Neural progenitor cell (in vitro differentiated cells): ENCODE results near the gene RBM27. TPM values are rescaled to one million over a fixed set of nuclear protein-coding genes. Genes with fewer than 3 reads are reported as not detected.
"Not testable (repeated sequence)": the region's sequence is repeated elsewhere in the genome, so short reads cannot be mapped to it uniquely, and the experiment has no call there.

Experiments used
- DNase-seq: peaks from one replicate; pipeline ENCODE4 v3.0.0-alpha.2; 2016; ENCODE audit warnings: low spot score
- H2AFZ ChIP-seq: fragments of 200-600 bp; sonication (generic); replicated peaks from 2 replicates; pipeline ENCODE4 v1.6.1; 2016; ENCODE audit warnings: antibody characterized with exemption
- H3F3A ChIP-seq: fragments of 200-600 bp; sonication (generic); 2 replicates; pipeline ENCODE4 v1.6.1; 2016; ENCODE audit warnings: antibody characterized with exemption, low read depth
- H3K27ac ChIP-seq: fragments of 200-600 bp; sonication (generic); 2 replicates; pipeline ENCODE4 v1.5.1; 2016; ENCODE audit warnings: mild to moderate bottlenecking
- H3K27me3 ChIP-seq: fragments of 200-600 bp; sonication (generic); 2 replicates; pipeline ENCODE4 v1.6.1; 2016; ENCODE audit warnings: mild to moderate bottlenecking, moderate library complexity
- H3K36me3 ChIP-seq: fragments of 200-600 bp; sonication (generic); 2 replicates; pipeline ENCODE4 v1.5.1; 2016
- H3K4me1 ChIP-seq: fragments of 200-600 bp; sonication (generic); 2 replicates; pipeline ENCODE4 v1.6.1; 2016; ENCODE audit warnings: mixed run types
- H3K4me2 ChIP-seq: fragments of 200-600 bp; sonication (generic); 2 replicates; pipeline ENCODE4 v1.6.1; 2016
- H3K4me3 ChIP-seq: fragments of 200-600 bp; sonication (generic); 2 replicates; pipeline ENCODE4 v1.5.1; 2016
- H3K79me2 ChIP-seq: fragments of 200-600 bp; sonication (generic); 2 replicates; pipeline ENCODE4 v1.6.1; 2016; ENCODE audit warnings: low read depth
- H3K9ac ChIP-seq: fragments of 200-600 bp; sonication (generic); 2 replicates; pipeline ENCODE4 v1.6.1; 2016
- H3K9me3 ChIP-seq: fragments of 200-600 bp; sonication (generic); 2 replicates; pipeline ENCODE4 v1.5.1; 2016; ENCODE audit warnings: low read depth
- H4K20me1 ChIP-seq: fragments of 200-600 bp; sonication (generic); 2 replicates; pipeline ENCODE4 v1.6.1; 2016; ENCODE audit warnings: low read depth
- H3K27ac Mint-ChIP-seq: 3 replicates; pipeline ENCODE4 v1.8.0; 2021; ENCODE audit warnings: mixed read lengths
- H3K27me3 Mint-ChIP-seq: 2 replicates; pipeline ENCODE4 v1.8.0; 2022; ENCODE audit warnings: low read depth, mild to moderate bottlenecking, inconsistent platforms, moderate library complexity, mixed read lengths; ENCODE audit not compliant: insufficient read depth
- H3K36me3 Mint-ChIP-seq: 3 replicates; pipeline ENCODE4 v1.8.0; 2021; ENCODE audit warnings: mixed read lengths
- H3K4me1 Mint-ChIP-seq: 3 replicates; pipeline ENCODE4 v1.8.0; 2021; ENCODE audit warnings: mixed read lengths
- H3K4me3 Mint-ChIP-seq: 3 replicates; pipeline ENCODE4 v1.8.0; 2021; ENCODE audit warnings: mild to moderate bottlenecking, moderate library complexity, mixed read lengths
- H3K9me3 Mint-ChIP-seq: 3 replicates; pipeline ENCODE4 v1.8.0; 2020; ENCODE audit warnings: mixed read lengths
- EZH2 ChIP-seq: fragments of 200-600 bp; sonication (generic); IDR thresholded peaks from 2 replicates; pipeline ENCODE4 v1.6.1; 2017; ENCODE audit warnings: antibody characterized with exemption, mild to moderate bottlenecking, moderate library complexity
- EZH2phosphoT487 ChIP-seq: fragments of 200-600 bp; sonication (generic); IDR thresholded peaks from 2 replicates; pipeline ENCODE4 v1.6.1; 2017; ENCODE audit warnings: antibody characterized with exemption
- total RNA-seq: library from RNA; depleted of rRNA; stranded (reverse); fragments of >200 nt; gene quantifications from 2 replicates; pipeline ENCODE4 v1.2.3, GENCODE V29; 2015; ENCODE audit warnings: low replicate concordance
- TF ChIP-seq, protein P1 (sequence below): fragments of 200-600 bp; sonication (generic); IDR thresholded peaks from 2 replicates; pipeline ENCODE4 v1.5.1; 2017; ENCODE audit warnings: antibody characterized with exemption, mild to moderate bottlenecking

RBM27 gene
- total RNA-seq, 1 donor from 2014 or later: 55.0 TPM

- Histone ChIP-seq H3K4me2 (no peak overlapping the region), H3K36me3 (peaks cover 20% of the 10 kb centered on the region), H3K4me1 (no peaks in the 10 kb centered on the region), H3K9ac (no peak overlapping the region), H3K27ac (no peak overlapping the region), H3K4me3 (no peak overlapping the region), H2AFZ (no peak overlapping the region), H3F3A (no peaks in the 10 kb centered on the region), H3K79me2 (peaks cover 42% of the 10 kb centered on the region), H4K20me1 (peaks cover 5% of the 10 kb centered on the region), H3K9me3 (no peaks in the 10 kb centered on the region), H3K27me3 (no peaks in the 10 kb centered on the region)
- H3K9me3 Mint-ChIP-seq: no peaks in the 10 kb centered on the region
- no peak overlapping the region for H3K4me3 Mint-ChIP-seq
- no peaks in the 10 kb centered on the region for H3K4me1 Mint-ChIP-seq
- no peak overlapping the region for H3K27ac Mint-ChIP-seq
- no peak for DNase-seq
- H3K27me3 Mint-ChIP-seq: no peaks in the 10 kb centered on the region
- TF ChIP-seq EZH2 (no peak), EZH2phosphoT487 (no peak)
- TF ChIP-seq, protein P1, sequence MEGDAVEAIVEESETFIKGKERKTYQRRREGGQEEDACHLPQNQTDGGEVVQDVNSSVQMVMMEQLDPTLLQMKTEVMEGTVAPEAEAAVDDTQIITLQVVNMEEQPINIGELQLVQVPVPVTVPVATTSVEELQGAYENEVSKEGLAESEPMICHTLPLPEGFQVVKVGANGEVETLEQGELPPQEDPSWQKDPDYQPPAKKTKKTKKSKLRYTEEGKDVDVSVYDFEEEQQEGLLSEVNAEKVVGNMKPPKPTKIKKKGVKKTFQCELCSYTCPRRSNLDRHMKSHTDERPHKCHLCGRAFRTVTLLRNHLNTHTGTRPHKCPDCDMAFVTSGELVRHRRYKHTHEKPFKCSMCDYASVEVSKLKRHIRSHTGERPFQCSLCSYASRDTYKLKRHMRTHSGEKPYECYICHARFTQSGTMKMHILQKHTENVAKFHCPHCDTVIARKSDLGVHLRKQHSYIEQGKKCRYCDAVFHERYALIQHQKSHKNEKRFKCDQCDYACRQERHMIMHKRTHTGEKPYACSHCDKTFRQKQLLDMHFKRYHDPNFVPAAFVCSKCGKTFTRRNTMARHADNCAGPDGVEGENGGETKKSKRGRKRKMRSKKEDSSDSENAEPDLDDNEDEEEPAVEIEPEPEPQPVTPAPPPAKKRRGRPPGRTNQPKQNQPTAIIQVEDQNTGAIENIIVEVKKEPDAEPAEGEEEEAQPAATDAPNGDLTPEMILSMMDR: no peak
- peaks cover 30% of the 10 kb centered on the region for H3K36me3 Mint-ChIP-seq
These were observed 29.8 kb upstream of the RBM27 start for GRCh38 chr5:146173597-146173996.

- no peak overlapping the region for H3K4me3 Mint-ChIP-seq
- DNase-seq: no peak
- Histone ChIP-seq H3F3A (no peaks in the 10 kb centered on the region), H3K36me3 (peaks cover 9% of the 10 kb centered on the region), H3K4me3 (no peak overlapping the region), H4K20me1 (no peaks in the 10 kb centered on the region), H3K79me2 (peaks cover 74% of the 10 kb centered on the region), H3K4me2 (no peak overlapping the region), H3K9ac (no peak overlapping the region), H3K27ac (no peak overlapping the region), H3K9me3 (no peaks in the 10 kb centered on the region), H2AFZ (no peak overlapping the region), H3K4me1 (no peaks in the 10 kb centered on the region), H3K27me3 (no peaks in the 10 kb centered on the region)
- peaks cover 22% of the 10 kb centered on the region for H3K36me3 Mint-ChIP-seq
- H3K27ac Mint-ChIP-seq: no peak overlapping the region
- TF ChIP-seq, protein P1: no peak
- TF ChIP-seq EZH2phosphoT487 (no peak), EZH2 (no peak)
- H3K9me3 Mint-ChIP-seq: no peaks in the 10 kb centered on the region
- no peaks in the 10 kb centered on the region for H3K4me1 Mint-ChIP-seq
- peaks cover 3% of the 10 kb centered on the region for H3K27me3 Mint-ChIP-seq
These were observed 26.6 kb upstream of the RBM27 start for GRCh38 chr5:146176805-146177204.

- Histone ChIP-seq H3K4me1 (no peaks in the 10 kb centered on the region), H3F3A (peaks cover 6% of the 10 kb centered on the region), H3K27me3 (no peaks in the 10 kb centered on the region), H2AFZ (no peak overlapping the region), H3K27ac (no peak overlapping the region), H3K4me2 (no peak overlapping the region), H3K9ac (no peak overlapping the region), H4K20me1 (no peaks in the 10 kb centered on the region), H3K9me3 (no peaks in the 10 kb centered on the region), H3K4me3 (no peak overlapping the region), H3K79me2 (peaks cover 60% of the 10 kb centered on the region), H3K36me3 (peaks cover 8% of the 10 kb centered on the region)
- Mint-ChIP-seq H3K4me1 (peaks cover 6% of the 10 kb centered on the region), H3K4me3 (no peak overlapping the region), H3K27ac (no peak overlapping the region), H3K27me3 (peaks cover 3% of the 10 kb centered on the region), H3K36me3 (peaks cover 12% of the 10 kb centered on the region), H3K9me3 (no peaks in the 10 kb centered on the region)
- TF ChIP-seq EZH2phosphoT487: no peak
- TF ChIP-seq EZH2: no peak
- TF ChIP-seq, protein P1: no peak
- DNase-seq: no peak
These were observed 23.7 kb upstream of the RBM27 start for GRCh38 chr5:146179696-146180095.

DNA sequence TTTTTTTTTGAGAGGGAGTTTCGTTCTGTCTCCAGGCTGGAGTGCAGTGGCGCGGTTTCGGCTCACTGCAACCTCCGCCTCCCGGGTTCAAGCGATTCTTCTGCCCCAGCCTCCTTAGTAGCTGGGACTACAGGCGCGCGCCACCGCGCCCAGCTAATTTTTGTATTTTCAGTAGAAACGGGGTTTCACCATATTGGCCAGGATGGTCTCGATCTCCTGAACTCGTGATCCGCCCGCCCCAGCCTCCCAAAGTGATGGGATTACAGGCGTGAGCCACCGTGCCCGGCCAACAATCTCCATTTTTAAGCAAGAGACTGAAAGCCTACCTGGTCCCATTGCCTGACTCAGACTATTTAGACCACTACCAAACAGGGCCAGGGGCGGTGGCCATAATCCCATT, 20.0 kb upstream of the RBM27 start:
- not testable (repeated sequence) for H3K4me1 ChIP-seq, H3K27ac Mint-ChIP-seq, H3K4me1 Mint-ChIP-seq, H3K9me3 Mint-ChIP-seq, H3K9ac ChIP-seq, H3K4me3 ChIP-seq, DNase-seq, H3K9me3 ChIP-seq, H3K27me3 Mint-ChIP-seq, H4K20me1 ChIP-seq, H3K36me3 Mint-ChIP-seq, H3F3A ChIP-seq, H3K27ac ChIP-seq, H3K27me3 ChIP-seq, H2AFZ ChIP-seq, H3K36me3 ChIP-seq
- H3K4me3 Mint-ChIP-seq: peak overlapping the region; percentile 95
- Histone ChIP-seq H3K4me2 (peak overlapping the region; percentile 67), H3K79me2 (peaks cover 40% of the 10 kb centered on the region)
